OCI-LY3 (cell line): ENCODE results near the gene NUBPL.
A peak's percentile ranks its signal among the peaks of the same experiment; 100 is the strongest.
"Not testable (repeated sequence)": the region's sequence is repeated elsewhere in the genome, so short reads cannot be mapped to it uniquely, and the experiment has no call there.

Source experiments
- H2AFZ ChIP-seq: fragments of 200-600, 300-600 bp; shearing (Covaris generic); 2 replicates; pipeline ENCODE4 v1.6.0; 2014; ENCODE audit warnings: antibody characterized with exemption, low read depth, low read length
- H3K27ac ChIP-seq: fragments of 200-600, 300-600 bp; sonication (generic); 2 replicates; pipeline ENCODE4 v1.5.1; 2014; ENCODE audit warnings: mild to moderate bottlenecking, low read length, moderate library complexity, mixed read lengths
- H3K27me3 ChIP-seq: fragments of 200-600, 300-600 bp; sonication (generic); 2 replicates; pipeline ENCODE4 v1.6.1; 2014; ENCODE audit warnings: low read depth, low read length, mixed read lengths
- H3K36me3 ChIP-seq: fragments of 200-600, 300-600 bp; sonication (generic); replicated peaks from 2 replicates; pipeline ENCODE3; 2014; ENCODE audit warnings: low read depth, low read length, mixed read lengths
- H3K4me1 ChIP-seq: fragments of 300-600, 200-600 bp; sonication (generic); 2 replicates; pipeline ENCODE4 v1.6.1; 2014; ENCODE audit warnings: low read length, mixed read lengths
- H3K4me2 ChIP-seq: fragments of 200-600, 300-600 bp; sonication (generic); 2 replicates; pipeline ENCODE4 v1.6.1; 2014; ENCODE audit warnings: low read length, mixed read lengths
- H3K4me3 ChIP-seq: fragments of 300-600, 200-600 bp; sonication (generic); 2 replicates; pipeline ENCODE4 v1.5.1; 2014; ENCODE audit warnings: antibody characterized with exemption, mild to moderate bottlenecking, low read length, moderate library complexity
- H3K79me2 ChIP-seq: fragments of 300-600, 200-600 bp; shearing (Covaris generic); 2 replicates; pipeline ENCODE4 v1.6.1; 2014; ENCODE audit warnings: mild to moderate bottlenecking, low read length, mixed read lengths
- H3K9ac ChIP-seq: fragments of 300-600, 200-600 bp; shearing (Covaris generic); 2 replicates; pipeline ENCODE4 v1.6.0; 2014; ENCODE audit warnings: mild to moderate bottlenecking, low read length, moderate library complexity
- H3K9me3 ChIP-seq: fragments of 200-600, 300-600 bp; shearing (Covaris generic); 2 replicates; pipeline ENCODE4 v1.6.1; 2014; ENCODE audit warnings: low read length, mixed read lengths; ENCODE audit not compliant: insufficient read depth
- H4K20me1 ChIP-seq: fragments of 200-600, 300-600 bp; sonication (generic); 2 replicates; pipeline ENCODE4 v1.6.1; 2016; ENCODE audit warnings: low read length, mixed read lengths; ENCODE audit not compliant: insufficient read depth
- CTCF ChIP-seq: fragments of 200-600, 300-600 bp; sonication (generic); IDR thresholded peaks from 2 replicates; pipeline ENCODE4 v1.5.1; 2014; ENCODE audit warnings: antibody characterized with exemption, low read length, low read depth
- EZH2phosphoT487 ChIP-seq: fragments of 200-600 bp; shearing (Covaris generic); IDR thresholded peaks from 2 replicates; pipeline ENCODE4 v1.6.1; 2018; ENCODE audit warnings: antibody characterized with exemption, mixed run types, low read depth

Gene NUBPL

GRCh38 chr14:31622060-31622459 is 60.9 kb downstream of the NUBPL start:
- H3K4me3 ChIP-seq: no peak overlapping the region
- H2AFZ ChIP-seq: no peak overlapping the region
- H3K9ac ChIP-seq: no peak overlapping the region
- no peak overlapping the region for H3K4me2 ChIP-seq
- H3K27me3 ChIP-seq: no peaks in the 10 kb centered on the region
- TF ChIP-seq EZH2phosphoT487 (no peak), CTCF (no peak)
- no peaks in the 10 kb centered on the region for H4K20me1 ChIP-seq
- H3K36me3 ChIP-seq: peaks cover 4% of the 10 kb centered on the region
- H3K27ac ChIP-seq: no peak overlapping the region
- 0 out of 2 replicates have a peak, but pooled peaks cover 4% of the 10 kb centered on the region for H3K9me3 ChIP-seq
- no peaks in the 10 kb centered on the region for H3K4me1 ChIP-seq
- H3K79me2 ChIP-seq: no peaks in the 10 kb centered on the region

GRCh38 chr14:31652900-31653299 is 91.7 kb downstream of the NUBPL start:
- not testable (repeated sequence) for H3K9me3 ChIP-seq, H2AFZ ChIP-seq, H3K4me2 ChIP-seq, H3K9ac ChIP-seq, H3K27ac ChIP-seq, H3K27me3 ChIP-seq, H4K20me1 ChIP-seq, H3K4me3 ChIP-seq, H3K4me1 ChIP-seq, H3K36me3 ChIP-seq, H3K79me2 ChIP-seq

- Histone ChIP-seq H3K27me3 (no peaks in the 10 kb centered on the region), H3K79me2 (no peaks in the 10 kb centered on the region), H3K4me1 (peaks cover 13% of the 10 kb centered on the region), H3K9ac (no peak overlapping the region), H3K4me2 (no peak overlapping the region), H4K20me1 (no peaks in the 10 kb centered on the region), H3K9me3 (no peaks in the 10 kb centered on the region), H3K4me3 (no peak overlapping the region), H3K27ac (no peak overlapping the region), H3K36me3 (no peaks in the 10 kb centered on the region), H2AFZ (no peak overlapping the region)
- TF ChIP-seq CTCF: no peak
- TF ChIP-seq EZH2phosphoT487: no peak
Observed at GRCh38 chr14:31657917-31658316, 96.7 kb downstream of the NUBPL start.

GRCh38 chr14:31659278-31659677 is 98.1 kb downstream of the NUBPL start:
- H2AFZ ChIP-seq: no peak overlapping the region
- H3K4me2 ChIP-seq: no peak overlapping the region
- no peak overlapping the region for H3K4me3 ChIP-seq
- H3K9ac ChIP-seq: no peak overlapping the region
- no peaks in the 10 kb centered on the region for H3K36me3 ChIP-seq
- H4K20me1 ChIP-seq: no peaks in the 10 kb centered on the region
- no peaks in the 10 kb centered on the region for H3K79me2 ChIP-seq
- no peaks in the 10 kb centered on the region for H3K9me3 ChIP-seq
- TF ChIP-seq EZH2phosphoT487 (no peak), CTCF (no peak)
- H3K27me3 ChIP-seq: no peaks in the 10 kb centered on the region
- H3K27ac ChIP-seq: no peak overlapping the region
- H3K4me1 ChIP-seq: peaks cover 13% of the 10 kb centered on the region

- peaks cover 13% of the 10 kb centered on the region for H3K4me1 ChIP-seq
- no peaks in the 10 kb centered on the region for H3K36me3 ChIP-seq
- no peaks in the 10 kb centered on the region for H3K79me2 ChIP-seq
- H4K20me1 ChIP-seq: no peaks in the 10 kb centered on the region
- H3K27me3 ChIP-seq: no peaks in the 10 kb centered on the region
- H3K27ac ChIP-seq: no peak overlapping the region
- peak overlapping the region; percentile 27 for H3K4me2 ChIP-seq
- no peak overlapping the region for H2AFZ ChIP-seq
- no peaks in the 10 kb centered on the region for H3K9me3 ChIP-seq
- no peak overlapping the region for H3K4me3 ChIP-seq
- no peak for TF ChIP-seq CTCF
- no peak for TF ChIP-seq EZH2phosphoT487
- no peak overlapping the region for H3K9ac ChIP-seq
Observed at GRCh38 chr14:31660191-31660590, 99.0 kb downstream of the NUBPL start.
